Measurements from ENCODE around the gene SENP7.
"Not testable (repeated sequence)": the region's sequence is repeated elsewhere in the genome, so short reads cannot be mapped to it uniquely, and the experiment has no call there.

Gene SENP7

GRCh38 chr3:101527906-101528305 is 14.9 kb upstream of the SENP7 start:
- no peak for DNase-seq (ENCODE audit: low spot score)

DNA sequence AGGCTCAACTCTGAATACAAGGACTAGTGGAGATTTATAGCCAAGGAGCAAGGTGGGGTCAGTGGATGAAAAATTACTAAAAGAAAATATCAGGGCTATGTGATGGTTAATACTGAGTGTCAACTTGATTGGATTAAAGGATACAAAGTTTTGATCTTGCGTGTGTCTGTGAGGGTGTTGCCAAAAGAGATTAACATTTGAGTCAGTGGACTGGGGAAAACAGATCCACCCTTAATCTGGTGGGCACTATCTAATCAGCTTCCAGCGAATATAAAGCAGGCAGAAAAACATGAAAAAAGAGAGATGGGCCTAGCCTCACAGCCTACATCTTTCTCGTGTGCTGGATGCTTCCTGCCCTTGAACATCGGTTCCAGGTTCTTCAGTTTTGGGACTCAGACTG is 14.4 kb upstream of the SENP7 start:
- DNase-seq (ENCODE audit: low spot score): no peak

- DNase-seq (ENCODE audit: low spot score): no peak
These were observed 8.2 kb upstream of the SENP7 start for GRCh38 chr3:101521211-101521701.

GRCh38 chr3:101519685-101520365 is 6.8 kb upstream of the SENP7 start:
- no peak for DNase-seq (ENCODE audit: low spot score)

DNA sequence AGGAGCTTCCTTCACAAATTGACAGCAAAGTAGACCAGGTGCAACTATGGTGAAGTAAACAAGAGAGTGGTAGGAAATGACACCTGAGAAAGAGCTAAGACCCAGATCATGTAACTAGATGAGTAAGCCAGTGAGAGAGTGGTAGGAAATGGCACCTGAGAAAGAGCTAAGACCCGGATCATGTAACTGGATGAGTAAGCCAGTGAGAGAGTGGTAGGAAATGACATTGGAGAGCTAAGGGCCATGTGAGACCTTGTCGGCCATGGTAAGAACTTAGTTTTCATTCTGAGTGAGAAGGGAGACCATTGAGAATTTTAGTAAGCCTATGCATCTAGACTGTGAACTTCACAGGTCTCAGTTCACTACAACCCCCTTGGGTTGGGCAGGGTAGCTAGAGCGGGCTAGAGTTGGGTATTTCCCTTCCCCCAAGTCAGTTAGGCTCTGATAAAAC is 5.4 kb upstream of the SENP7 start:
- DNase-seq (ENCODE audit: low spot score): peak; percentile 6

DNA sequence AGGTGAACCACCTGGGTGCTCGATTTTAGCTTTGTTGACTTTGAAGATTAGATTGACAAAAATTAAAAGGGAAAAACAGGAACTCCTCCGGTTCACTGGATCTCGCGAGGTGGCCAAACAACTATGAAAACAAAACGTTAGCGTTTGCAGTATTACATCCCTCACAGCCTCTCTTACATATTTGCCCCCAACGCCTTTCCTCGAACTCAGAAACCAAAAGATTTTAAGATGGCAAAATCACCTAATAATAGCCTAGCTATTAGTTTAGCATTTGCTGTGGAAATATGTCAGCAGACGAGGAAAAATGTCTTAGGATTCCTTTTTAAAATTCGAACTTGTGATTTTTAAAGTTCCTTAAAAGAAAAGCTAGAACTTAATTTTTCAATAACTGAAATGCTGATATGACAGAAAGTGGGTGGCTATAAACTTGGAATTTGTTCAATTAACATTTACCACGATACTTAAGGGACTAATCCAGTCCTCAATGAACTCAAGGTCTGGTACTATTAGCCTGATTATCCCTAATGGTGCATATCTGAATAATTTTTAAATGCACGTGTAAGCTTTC is 491 bp upstream of the SENP7 start:
- peak; percentile 36 for DNase-seq (ENCODE audit: low spot score)

- DNase-seq (ENCODE audit: low spot score): no peak
These were observed 691 bp downstream of the SENP7 start for GRCh38 chr3:101512396-101512645.

DNA sequence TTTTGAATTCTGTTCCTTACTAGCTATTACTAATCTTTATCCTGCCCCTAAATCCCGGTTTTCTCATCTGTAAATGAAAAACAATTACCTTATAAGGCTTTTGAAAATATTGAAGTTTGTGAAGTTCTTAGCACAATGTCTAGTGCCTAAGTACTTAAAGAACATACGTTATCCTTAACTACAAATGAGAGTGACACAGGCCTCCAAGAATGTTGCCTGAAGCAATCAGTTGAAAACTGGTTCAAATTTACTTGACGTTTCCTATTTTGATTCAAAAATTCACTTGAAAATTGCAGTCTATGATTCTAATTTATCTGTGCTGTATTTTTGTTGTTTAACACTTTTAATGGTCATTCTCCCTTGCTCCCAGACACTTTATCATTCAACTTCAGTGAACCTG is 3.2 kb downstream of the SENP7 start:
- no peak for DNase-seq (ENCODE audit: low spot score)

DNA sequence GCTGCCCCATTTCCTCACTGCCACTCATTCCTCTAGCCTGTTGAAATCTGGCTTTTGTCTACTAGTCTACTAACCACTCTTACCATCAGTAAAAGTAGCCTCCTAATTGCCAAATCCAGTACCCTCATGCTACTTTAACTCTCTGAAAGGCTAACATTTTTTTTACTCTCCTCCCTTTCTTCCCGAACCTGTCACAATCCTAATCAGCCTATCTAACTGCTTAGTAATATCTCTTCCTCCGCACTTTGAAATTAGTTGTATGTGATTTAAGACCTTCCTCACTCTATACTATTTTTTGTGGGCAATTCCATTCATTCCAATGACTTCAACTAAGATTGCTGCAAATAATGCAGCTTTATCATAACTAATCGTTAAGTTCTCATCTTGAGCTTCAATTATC is 3.7 kb downstream of the SENP7 start:
- no peak for DNase-seq (ENCODE audit: low spot score)

GRCh38 chr3:101501783-101502182 is 11.2 kb downstream of the SENP7 start:
- no peak for DNase-seq (ENCODE audit: low spot score)

- DNase-seq (ENCODE audit: low spot score): no peak
These were observed 12.8 kb downstream of the SENP7 start for GRCh38 chr3:101500208-101500607.

DNA sequence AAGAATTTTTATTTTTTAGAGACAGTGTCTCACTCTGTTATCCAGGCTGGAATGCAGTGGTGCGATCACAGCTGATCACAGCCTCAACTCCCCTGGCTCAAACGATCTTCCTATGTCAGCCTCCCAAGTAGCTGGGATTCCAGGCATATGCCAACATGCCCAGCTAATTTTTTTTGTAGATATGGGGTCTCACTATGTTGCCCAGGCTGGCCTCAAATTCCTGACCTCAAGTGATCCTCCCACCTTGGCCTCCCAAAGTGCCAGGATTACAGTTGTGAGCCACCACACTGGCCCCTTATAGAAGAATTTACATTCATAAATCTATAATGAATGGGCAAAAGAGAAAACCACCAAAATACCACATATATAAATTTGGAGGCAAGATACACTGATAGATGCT is 15.2 kb downstream of the SENP7 start:
- DNase-seq (ENCODE audit: low spot score): no peak

- no peak for DNase-seq (ENCODE audit: low spot score)
These were observed 17.5 kb downstream of the SENP7 start for GRCh38 chr3:101495552-101495951.

GRCh38 chr3:101484805-101485620 is 28.0 kb downstream of the SENP7 start:
- no peak for DNase-seq (ENCODE audit: low spot score)

DNA sequence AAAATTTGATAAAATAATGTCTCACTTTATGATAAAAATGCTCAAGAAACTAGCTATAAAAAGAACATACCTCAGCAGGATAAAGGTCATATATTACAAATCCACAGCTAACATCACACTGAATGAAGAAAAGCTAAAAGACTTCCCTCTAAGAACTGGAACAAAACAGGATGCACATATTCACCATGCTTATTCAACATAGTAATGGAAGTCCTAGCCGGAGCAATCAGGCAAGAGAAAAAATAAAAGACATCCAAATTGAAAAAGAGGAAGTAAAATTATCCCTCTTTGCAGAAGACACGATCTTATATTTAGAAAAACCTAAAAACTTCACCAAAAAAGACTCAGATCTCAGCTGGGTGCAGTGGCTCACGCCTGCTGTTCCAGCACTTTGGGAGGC is 34.0 kb downstream of the SENP7 start:
- no peak for DNase-seq (ENCODE audit: low spot score)

- not testable (repeated sequence) for DNase-seq (ENCODE audit: low spot score)
These were observed 38.0 kb downstream of the SENP7 start for GRCh38 chr3:101474841-101475552.

GRCh38 chr3:101468676-101469075 is 44.3 kb downstream of the SENP7 start:
- not testable (repeated sequence) for DNase-seq (ENCODE audit: low spot score)

- not testable (repeated sequence) for DNase-seq (ENCODE audit: low spot score)
These were observed 45.7 kb downstream of the SENP7 start for GRCh38 chr3:101467310-101467663.

- peak; percentile 14 for DNase-seq (ENCODE audit: low spot score)
These were observed 46.3 kb downstream of the SENP7 start for GRCh38 chr3:101466465-101467309.

DNA sequence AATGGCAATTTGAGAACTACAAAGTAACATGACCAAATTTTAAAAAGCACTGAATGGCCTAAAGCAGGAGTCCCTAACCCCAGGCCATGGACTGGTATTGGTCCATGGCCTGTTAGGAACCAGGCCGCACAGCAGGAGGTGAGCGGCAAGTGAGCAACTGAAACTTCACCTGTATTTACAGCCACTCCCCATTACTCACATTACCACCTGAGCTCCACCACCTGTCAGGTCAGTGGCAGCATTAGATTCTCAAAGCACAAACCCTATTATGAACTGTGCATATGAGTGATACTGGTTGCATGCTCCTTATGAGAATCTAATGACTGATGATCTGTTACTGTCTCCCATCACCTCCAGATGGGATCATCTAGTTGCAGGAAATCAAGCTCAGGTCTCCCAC is 48.8 kb downstream of the SENP7 start:
- no peak for DNase-seq (ENCODE audit: low spot score)

DNA sequence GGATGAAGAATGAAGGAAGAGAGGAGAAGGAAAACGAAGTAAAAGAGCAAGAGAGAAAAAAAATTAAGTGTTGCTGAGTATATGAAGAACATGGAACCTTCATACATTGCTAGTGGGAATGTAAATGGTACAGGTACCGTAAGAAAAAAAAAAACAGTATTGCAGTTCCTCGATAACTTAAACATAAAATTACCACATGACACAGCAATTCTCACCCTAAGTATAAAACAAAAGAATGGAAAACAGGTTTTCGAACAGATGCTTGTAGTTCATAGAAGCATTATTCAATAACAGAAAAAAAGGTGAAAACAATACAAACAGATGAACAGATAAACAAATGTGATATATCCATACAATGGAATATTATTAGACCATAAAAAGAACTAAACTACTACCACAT is 51.6 kb downstream of the SENP7 start:
- no peak for DNase-seq (ENCODE audit: low spot score)

DNA sequence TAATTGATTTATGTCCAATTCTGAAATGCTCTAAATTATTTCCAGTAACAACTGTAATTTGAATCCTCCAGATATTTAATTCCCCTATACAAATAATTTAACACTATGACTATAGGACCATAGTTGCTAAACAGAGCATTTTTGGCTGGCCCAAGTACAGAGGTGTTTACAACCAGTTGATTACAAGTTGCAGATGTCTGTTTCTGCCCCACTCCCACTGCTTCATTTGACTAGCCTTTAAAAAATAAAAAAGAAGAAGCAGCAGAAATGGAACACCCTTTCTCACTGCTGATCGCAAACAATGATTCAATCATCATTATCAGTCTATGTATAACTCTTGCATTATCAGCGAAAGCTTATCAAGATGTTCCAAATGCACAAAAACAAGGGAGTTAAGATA is 54.6 kb downstream of the SENP7 start:
- DNase-seq (ENCODE audit: low spot score): no peak

Data from SW480 (cell line).